Left forelimb (tissue), 1 donor: ENCODE measurements around the gene ZBTB46.
"Not testable (repeated sequence)": the region's sequence is repeated elsewhere in the genome, so short reads cannot be mapped to it uniquely, and the experiment has no call there.

Source experiments
- DNase-seq: peaks from one replicate; pipeline ENCODE4 v3.0.0-alpha.2; 2018; ENCODE audit warnings: low spot score

The ZBTB46 gene

GRCh38 chr20:63787302-63787701 lies 43.8 kb downstream of the ZBTB46 start:
- DNase-seq: no peak

- no peak for DNase-seq
Observed at GRCh38 chr20:63785691-63786131, 45.4 kb downstream of the ZBTB46 start.

- no peak for DNase-seq
Observed at GRCh38 chr20:63783970-63784369, 47.1 kb downstream of the ZBTB46 start.

- DNase-seq: no peak
Observed at GRCh38 chr20:63782521-63782971, 48.5 kb downstream of the ZBTB46 start.

GRCh38 chr20:63782051-63782471 lies 49.0 kb downstream of the ZBTB46 start:
- DNase-seq: no peak

- no peak for DNase-seq
Observed at GRCh38 chr20:63781181-63781580, 49.9 kb downstream of the ZBTB46 start.

GRCh38 chr20:63778857-63779256 lies 52.2 kb downstream of the ZBTB46 start:
- no peak for DNase-seq

- DNase-seq: no peak
Observed at GRCh38 chr20:63778034-63778752, 52.9 kb downstream of the ZBTB46 start.

GRCh38 chr20:63777614-63778013 lies 53.5 kb downstream of the ZBTB46 start:
- no peak for DNase-seq

- DNase-seq: not testable (repeated sequence)
Observed at GRCh38 chr20:63776875-63777274, 54.2 kb downstream of the ZBTB46 start.

- peak; percentile 86 for DNase-seq
Observed at GRCh38 chr20:63775096-63775978, 55.7 kb downstream of the ZBTB46 start.

- DNase-seq: no peak
Observed at GRCh38 chr20:63774306-63774705, 56.8 kb downstream of the ZBTB46 start.

- DNase-seq: no peak
Observed at GRCh38 chr20:63773571-63774241, 57.4 kb downstream of the ZBTB46 start.

GRCh38 chr20:63772781-63773518 lies 58.1 kb downstream of the ZBTB46 start:
- no peak for DNase-seq

GRCh38 chr20:63771046-63771707 lies 59.9 kb downstream of the ZBTB46 start:
- no peak for DNase-seq

GRCh38 chr20:63769891-63770474 lies 61.1 kb downstream of the ZBTB46 start:
- no peak for DNase-seq

GRCh38 chr20:63768591-63769515 lies 62.2 kb downstream of the ZBTB46 start:
- no peak for DNase-seq

- DNase-seq: no peak
Observed at GRCh38 chr20:63767886-63768285, 63.2 kb downstream of the ZBTB46 start.

- DNase-seq: no peak
Observed at GRCh38 chr20:63767456-63767855, 63.6 kb downstream of the ZBTB46 start.
